Activated CD8-positive, alpha-beta T cell treated with anti-CD3 and anti-CD28 coated beads, Interleukin-2, amount 10 ng/mL, durations not matched to agents 7 days and 5 days (primary cell): ENCODE measurements around the gene MIOX. TPM values are rescaled to one million over a fixed set of nuclear protein-coding genes. Genes with fewer than 3 reads are reported as not detected.

Experiments
- ATAC-seq: fragments of 150-1000 bp; cut with Tn5 transposase; one replicate; pipeline ENCODE4 v1.10.0; 2021; ENCODE audit warnings: moderate library complexity
- CTCF ChIA-PET: fragments of 350-600 bp; sonication (Branson Sonifier 250); formaldehyde crosslinking; loops from one replicate; lab custom pipeline; 2021; ENCODE audit warnings: antibody characterized with exemption; lab: Charles Lee
- POLR2A ChIA-PET: fragments of 350-600 bp; sonication (Branson Sonifier 250); formaldehyde crosslinking; loops from one replicate; lab custom pipeline; 2021; ENCODE audit warnings: antibody characterized with exemption; lab: Charles Lee
- DNase-seq: peaks from one replicate; pipeline ENCODE4 v3.0.0-alpha.2; 2020
- H3K27ac Mint-ChIP-seq: one replicate; pipeline ENCODE4 v1.8.0; 2021; ENCODE audit warnings: mild to moderate bottlenecking, mixed read lengths
- H3K27me3 Mint-ChIP-seq: one replicate; pipeline ENCODE4 v1.8.0; 2021; ENCODE audit warnings: low read depth, mixed read lengths
- H3K36me3 Mint-ChIP-seq: one replicate; pipeline ENCODE4 v1.8.0; 2021; ENCODE audit warnings: low read depth, mixed read lengths
- H3K4me1 Mint-ChIP-seq: one replicate; pipeline ENCODE4 v1.8.0; 2021; ENCODE audit warnings: low read depth, mixed read lengths
- H3K4me3 Mint-ChIP-seq: one replicate; pipeline ENCODE4 v1.8.0; 2021; ENCODE audit warnings: mild to moderate bottlenecking, mixed read lengths
- H3K9me3 Mint-ChIP-seq: one replicate; pipeline ENCODE4 v1.8.0; 2022; ENCODE audit warnings: mixed read lengths; ENCODE audit not compliant: insufficient read depth
- total RNA-seq, 2 experiments: library from RNA; stranded (reverse); gene quantifications; one replicate each; pipeline ENCODE4 v1.2.3, GENCODE V29; 2021

Gene MIOX
- total RNA-seq, result under 1 TPM in 1 of 2 experiments, not detected in 1; 0.40 TPM

GRCh38 chr22:50486561-50487289 lies at the start of gene MIOX:
Gene MIOX, plus strand, starts transcription at chr22:50486859. Its CDS starts 39 bp downstream, at chr22:50486898.
- Mint-ChIP-seq H3K36me3 (no peaks in the 10 kb centered on the region), H3K27ac (peak within 1 kb of the TSS; percentile 27), H3K4me3 (no peak within 1 kb of the TSS), H3K4me1 (peaks cover 8% of the 10 kb centered on the region), H3K9me3 (no peaks in the 10 kb centered on the region), H3K27me3 (no peaks in the 10 kb centered on the region)
- ChIA-PET POLR2A (no interaction called here), CTCF (interaction anchor here (1.3 kb wide), 1 partner anchor 11 kb away, joined by 4 read pairs; no protein-coding TSS in a partner anchor)
- ATAC-seq (no peak), DNase-seq (no peak)

- Mint-ChIP-seq H3K27me3 (no peaks in the 10 kb centered on the region), H3K9me3 (no peaks in the 10 kb centered on the region), H3K4me3 (no peak overlapping the region), H3K36me3 (peaks cover 13% of the 10 kb centered on the region), H3K4me1 (no peaks in the 10 kb centered on the region), H3K27ac (no peak overlapping the region)
- CTCF ChIA-PET, result no interaction called here
- ATAC-seq, result no peak
- POLR2A ChIA-PET, result no interaction called here
- DNase-seq, result no peak
These were observed 49.0 kb upstream of the MIOX start for GRCh38 chr22:50437511-50438304.

- DNase-seq (no peak), ATAC-seq (no peak)
- peaks cover 6% of the 10 kb centered on the region for H3K4me1 Mint-ChIP-seq
- H3K27me3 Mint-ChIP-seq, result no peaks in the 10 kb centered on the region
- H3K9me3 Mint-ChIP-seq, result no peaks in the 10 kb centered on the region
- no peak overlapping the region for H3K27ac Mint-ChIP-seq
- CTCF ChIA-PET, result interaction anchor here (1.2 kb wide), 1 partner anchor 12 kb away, joined by 3 read pairs; no protein-coding TSS in a partner anchor
- POLR2A ChIA-PET, result no interaction called here
- no peak overlapping the region for H3K4me3 Mint-ChIP-seq
- H3K36me3 Mint-ChIP-seq, result peaks cover 20% of the 10 kb centered on the region
These were observed 48.1 kb upstream of the MIOX start for GRCh38 chr22:50438305-50439275.

GRCh38 chr22:50439314-50439870 lies 47.3 kb upstream of the MIOX start:
- no peak overlapping the region for H3K27ac Mint-ChIP-seq
- no peak overlapping the region for H3K4me3 Mint-ChIP-seq
- POLR2A ChIA-PET, result interaction anchor here (0.8 to 1.1 kb wide), 2 partner anchors 9 to 35 kb away, joined by 3 to 5 read pairs; no protein-coding TSS in a partner anchor
- H3K27me3 Mint-ChIP-seq, result no peaks in the 10 kb centered on the region
- H3K4me1 Mint-ChIP-seq, result peaks cover 6% of the 10 kb centered on the region
- peaks cover 23% of the 10 kb centered on the region for H3K36me3 Mint-ChIP-seq
- no peak for DNase-seq
- no peaks in the 10 kb centered on the region for H3K9me3 Mint-ChIP-seq
- ATAC-seq, result no peak
- CTCF ChIA-PET, result interaction anchor here (1.2 kb wide), 1 partner anchor 11 kb away, joined by 3 read pairs; no protein-coding TSS in a partner anchor

- no peak for ATAC-seq
- no peak for DNase-seq
- CTCF ChIA-PET, result interaction anchor here (1.2 kb wide), 1 partner anchor 10 kb away, joined by 3 read pairs; no protein-coding TSS in a partner anchor
- Mint-ChIP-seq H3K9me3 (no peaks in the 10 kb centered on the region), H3K36me3 (peaks cover 23% of the 10 kb centered on the region), H3K27ac (no peak overlapping the region), H3K27me3 (no peaks in the 10 kb centered on the region), H3K4me1 (peaks cover 9% of the 10 kb centered on the region), H3K4me3 (no peak overlapping the region)
- POLR2A ChIA-PET, result interaction anchor here (0.8 to 1.1 kb wide), 2 partner anchors 9 to 34 kb away, joined by 3 to 5 read pairs; no protein-coding TSS in a partner anchor
These were observed 46.8 kb upstream of the MIOX start for GRCh38 chr22:50439871-50440331.

GRCh38 chr22:50440544-50441249 lies 46.0 kb upstream of the MIOX start:
- H3K9me3 Mint-ChIP-seq, result no peaks in the 10 kb centered on the region
- ATAC-seq (no peak), DNase-seq (no peak)
- H3K27me3 Mint-ChIP-seq, result no peaks in the 10 kb centered on the region
- peaks cover 17% of the 10 kb centered on the region for H3K4me1 Mint-ChIP-seq
- ChIA-PET CTCF (interaction anchor here (1.5 kb wide), 1 partner anchor 57 kb away, joined by 4 read pairs; no protein-coding TSS in a partner anchor), POLR2A (interaction anchor here (0.8 to 1.1 kb wide), 2 partner anchors 10 to 33 kb away, joined by 3 to 5 read pairs; no protein-coding TSS in a partner anchor)
- H3K4me3 Mint-ChIP-seq, result no peak overlapping the region
- peaks cover 26% of the 10 kb centered on the region for H3K36me3 Mint-ChIP-seq
- H3K27ac Mint-ChIP-seq, result no peak overlapping the region

- Mint-ChIP-seq H3K9me3 (no peaks in the 10 kb centered on the region), H3K4me3 (no peak overlapping the region), H3K27me3 (no peaks in the 10 kb centered on the region), H3K4me1 (peaks cover 20% of the 10 kb centered on the region), H3K27ac (peak overlapping the region; percentile 52), H3K36me3 (peaks cover 30% of the 10 kb centered on the region)
- CTCF ChIA-PET, result interaction anchor here (1.5 kb wide), 1 partner anchor 56 kb away, joined by 4 read pairs; no protein-coding TSS in a partner anchor
- ATAC-seq (no peak), DNase-seq (no peak)
- POLR2A ChIA-PET, result interaction anchor here (1.0 to 1.6 kb wide), 3 partner anchors 29 to 58 kb away, joined by 4 read pairs; partner anchors contain the start of gene SBF1
These were observed 45.1 kb upstream of the MIOX start for GRCh38 chr22:50441428-50441993.

GRCh38 chr22:50443197-50443596 lies 43.5 kb upstream of the MIOX start:
- Mint-ChIP-seq H3K36me3 (peaks cover 39% of the 10 kb centered on the region), H3K27me3 (no peaks in the 10 kb centered on the region), H3K9me3 (no peaks in the 10 kb centered on the region), H3K4me1 (peaks cover 23% of the 10 kb centered on the region), H3K4me3 (no peak overlapping the region), H3K27ac (peak overlapping the region; percentile 85)
- POLR2A ChIA-PET, result interaction anchor here (0.9 to 1.6 kb wide), 4 partner anchors 26 to 185 kb away, joined by 3 to 4 read pairs (median 3); no protein-coding TSS in a partner anchor
- CTCF ChIA-PET, result interaction anchor here (1.2 kb wide), 1 partner anchor 30 kb away, joined by 3 read pairs; no protein-coding TSS in a partner anchor
- DNase-seq (no peak), ATAC-seq (no peak)

GRCh38 chr22:50443801-50444625 lies 42.6 kb upstream of the MIOX start:
- H3K36me3 Mint-ChIP-seq, result peaks cover 44% of the 10 kb centered on the region
- H3K27ac Mint-ChIP-seq, result peak overlapping the region; percentile 89
- ChIA-PET CTCF (interaction anchor here (1.3 kb wide), 1 partner anchor 26 kb away, joined by 5 read pairs; no protein-coding TSS in a partner anchor), POLR2A (interaction anchor here (0.6 to 2.1 kb wide), 6 partner anchors 8 to 178 kb away, joined by 3 to 10 read pairs (median 3); partner anchors contain the start of gene SCO2)
- DNase-seq, result no peak
- ATAC-seq, result no peak
- H3K27me3 Mint-ChIP-seq, result no peaks in the 10 kb centered on the region
- H3K4me1 Mint-ChIP-seq, result peaks cover 25% of the 10 kb centered on the region
- H3K9me3 Mint-ChIP-seq, result no peaks in the 10 kb centered on the region
- H3K4me3 Mint-ChIP-seq, result no peak overlapping the region
